Colonic mucosa (tissue), 4 donors: ENCODE results near the gene GBX1. TPM values are rescaled to one million over a fixed set of nuclear protein-coding genes. Genes with fewer than 3 reads are reported as not detected.
A peak's percentile ranks its signal among the peaks of the same experiment; 100 is the strongest.

Experiments used
- DNase-seq: peaks from one replicate; pipeline ENCODE4 v3.0.0-alpha.2; 2020
- H3K27ac ChIP-seq: fragments of 200-600 bp; one replicate; pipeline ENCODE4 v1.8.0; 2021
- H3K27me3 ChIP-seq: fragments of 200-600 bp; one replicate; pipeline ENCODE4 v1.8.0; 2021
- H3K36me3 ChIP-seq: fragments of 200-600 bp; one replicate; pipeline ENCODE4 v1.8.0; 2021
- H3K4me1 ChIP-seq: fragments of 200-600 bp; one replicate; pipeline ENCODE4 v1.8.0; 2021; ENCODE audit warnings: mild to moderate bottlenecking
- H3K4me3 ChIP-seq: fragments of 200-600 bp; one replicate; pipeline ENCODE4 v1.8.0; 2021
- H3K9ac ChIP-seq, 2 donors: one replicate each; pipeline ENCODE4 v1.7.0; 2013; ENCODE audit warnings: control low read depth in 2 of 2, low read depth in 2 of 2, low read length in 2 of 2
- H3K9me3 ChIP-seq: fragments of 200-600 bp; one replicate; pipeline ENCODE4 v1.8.0; 2021
- CTCF ChIP-seq: fragments of 200-600 bp; IDR thresholded peaks from one replicate; pipeline ENCODE4 v1.8.0; 2022; ENCODE audit warnings: antibody characterized with exemption, mild to moderate bottlenecking
- intact Hi-C: fragments of 100-400 bp; cut with DNase I; formaldehyde crosslinking; loops from one replicate; pipeline ENCODE4 v1.14.1; 2022
- total RNA-seq, 2 donors: library from RNA; stranded (reverse); fragmentation: NEBNext Ultra II Directional in 1 of 2; extraction: Animal tissue kit (Norgen Biotek cat#: 25700) in 1 of 2; gene quantifications; one replicate each; pipeline ENCODE4 v1.2.1, GENCODE V29; 2021
- donor health status: healthy.
- donor health status: DM: no; HTN: no; CAD: no.
- donor health status: DM: no; HTN: no; CAD: no.

Gene GBX1
- total RNA-seq, 2 donors from 2014 or later, result not detected

- no peaks in the 10 kb centered on the region for H3K9me3 ChIP-seq
- H3K27ac ChIP-seq, result no peak overlapping the region
- H3K4me3 ChIP-seq, result no peak overlapping the region
- no peaks in the 10 kb centered on the region for H3K36me3 ChIP-seq
- intact Hi-C loops, result loop anchor here (1.0 kb wide), 1 partner anchor 48 kb away; no protein-coding TSS in a partner anchor
- TF ChIP-seq CTCF, result peak; percentile 100
- no peak overlapping the region for H3K9ac ChIP-seq
- H3K27me3 ChIP-seq, result peaks cover 15% of the 10 kb centered on the region
- DNase-seq, result peak; percentile 72
- peaks cover 6% of the 10 kb centered on the region for H3K4me1 ChIP-seq
These were observed 5.0 kb upstream of the GBX1 start for GRCh38 chr7:151172273-151173141.

- H3K9ac ChIP-seq, result no peak overlapping the region
- intact Hi-C loops, result no loop called here
- no peak for TF ChIP-seq CTCF
- H3K36me3 ChIP-seq, result no peaks in the 10 kb centered on the region
- no peak for DNase-seq
- no peak overlapping the region for H3K4me3 ChIP-seq
- H3K27me3 ChIP-seq, result peaks cover 44% of the 10 kb centered on the region
- H3K9me3 ChIP-seq, result no peaks in the 10 kb centered on the region
- H3K27ac ChIP-seq, result no peak overlapping the region
- H3K4me1 ChIP-seq, result peaks cover 6% of the 10 kb centered on the region
These were observed 1.3 kb upstream of the GBX1 start for GRCh38 chr7:151168787-151169162.

- Histone ChIP-seq H3K9me3 (no peaks in the 10 kb centered on the region), H3K27ac (no peak overlapping the region), H3K4me1 (peaks cover 6% of the 10 kb centered on the region), H3K4me3 (peak overlapping the region; percentile 40), H3K9ac (no peak overlapping the region), H3K36me3 (no peaks in the 10 kb centered on the region), H3K27me3 (peaks cover 44% of the 10 kb centered on the region)
- DNase-seq, result peak; percentile 37
- intact Hi-C loops, result no loop called here
- peak; percentile 82 for TF ChIP-seq CTCF
These were observed 701 bp upstream of the GBX1 start for GRCh38 chr7:151168003-151168786.

GRCh38 chr7:151166629-151167196 lies 781 bp downstream of the GBX1 start:
- no peak overlapping the region for H3K27ac ChIP-seq
- H3K4me3 ChIP-seq, result peak overlapping the region; percentile 40

More at GRCh38 chr7:151166629-151167196, 781 bp downstream of the GBX1 start:
- TF ChIP-seq CTCF, result no peak
- peaks cover 6% of the 10 kb centered on the region for H3K4me1 ChIP-seq
- H3K27me3 ChIP-seq, result peaks cover 44% of the 10 kb centered on the region
- no peaks in the 10 kb centered on the region for H3K9me3 ChIP-seq
- no peak overlapping the region for H3K9ac ChIP-seq
- no peaks in the 10 kb centered on the region for H3K36me3 ChIP-seq
- intact Hi-C loops, result no loop called here
- no peak for DNase-seq
